PFSK-1 (cell line): ENCODE measurements around the gene CCSER1.

ENCODE experiments used
- FOXP2 ChIP-seq: optimal IDR thresholded peaks from 2 replicates; pipeline ENCODE3; 2011; ENCODE audit warnings: borderline replicate concordance, control low read depth, inconsistent platforms; ENCODE audit not compliant: insufficient read depth; ENCODE audit errors: extremely low read length, extremely low read depth
- POLR2AphosphoS5 ChIP-seq: IDR thresholded peaks from 2 replicates; pipeline ENCODE4 v1.6.1; 2012; ENCODE audit warnings: low read depth, mild to moderate bottlenecking, control low read depth, low read length, moderate library complexity
- SIN3A ChIP-seq: IDR thresholded peaks from 2 replicates; pipeline ENCODE4 v1.6.1; 2012; ENCODE audit warnings: mild to moderate bottlenecking, low read length, moderate library complexity, borderline replicate concordance; ENCODE audit not compliant: insufficient read depth
- TAF1 ChIP-seq: IDR thresholded peaks from 2 replicates; pipeline ENCODE4 v1.6.1; 2012; ENCODE audit warnings: low read length, control low read depth, borderline replicate concordance; ENCODE audit not compliant: insufficient read depth
- TF ChIP-seq, protein P1 (sequence below), 2 experiments: IDR thresholded peaks; 2 replicates each; pipeline versions ENCODE4 v1.6.1 to v1.8.0; 2011 to 2012; ENCODE audit warnings: low read depth in 2 of 2, low read length in 2 of 2, control low read depth in 1 of 2, inconsistent platforms in 1 of 2, mild to moderate bottlenecking in 1 of 2, moderate library complexity in 1 of 2; ENCODE audit not compliant: insufficient read depth in 1 of 2

The CCSER1 gene

DNA sequence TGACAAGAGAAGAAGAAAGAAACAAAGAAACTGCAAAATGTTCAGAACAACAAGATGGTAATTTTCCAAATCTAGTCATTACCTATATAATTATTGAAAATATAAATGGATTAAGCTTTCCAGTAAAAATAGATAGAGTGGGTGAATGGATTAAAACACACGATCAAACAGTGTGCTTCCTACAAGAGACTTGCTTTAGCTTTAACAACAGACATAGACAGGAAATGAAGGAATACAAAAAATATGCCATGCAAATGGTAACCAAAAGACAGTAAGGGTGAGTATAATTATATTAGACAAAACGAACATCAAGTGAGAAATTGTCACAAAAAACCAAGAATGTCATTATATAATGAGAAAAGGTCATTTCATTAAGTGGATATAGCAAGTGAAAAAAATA is 842.8 kb downstream of the CCSER1 start:
- TF ChIP-seq FOXP2 (no peak), TAF1 (no peak), SIN3A (no peak), POLR2AphosphoS5 (no peak)
- TF ChIP-seq, protein P1, sequence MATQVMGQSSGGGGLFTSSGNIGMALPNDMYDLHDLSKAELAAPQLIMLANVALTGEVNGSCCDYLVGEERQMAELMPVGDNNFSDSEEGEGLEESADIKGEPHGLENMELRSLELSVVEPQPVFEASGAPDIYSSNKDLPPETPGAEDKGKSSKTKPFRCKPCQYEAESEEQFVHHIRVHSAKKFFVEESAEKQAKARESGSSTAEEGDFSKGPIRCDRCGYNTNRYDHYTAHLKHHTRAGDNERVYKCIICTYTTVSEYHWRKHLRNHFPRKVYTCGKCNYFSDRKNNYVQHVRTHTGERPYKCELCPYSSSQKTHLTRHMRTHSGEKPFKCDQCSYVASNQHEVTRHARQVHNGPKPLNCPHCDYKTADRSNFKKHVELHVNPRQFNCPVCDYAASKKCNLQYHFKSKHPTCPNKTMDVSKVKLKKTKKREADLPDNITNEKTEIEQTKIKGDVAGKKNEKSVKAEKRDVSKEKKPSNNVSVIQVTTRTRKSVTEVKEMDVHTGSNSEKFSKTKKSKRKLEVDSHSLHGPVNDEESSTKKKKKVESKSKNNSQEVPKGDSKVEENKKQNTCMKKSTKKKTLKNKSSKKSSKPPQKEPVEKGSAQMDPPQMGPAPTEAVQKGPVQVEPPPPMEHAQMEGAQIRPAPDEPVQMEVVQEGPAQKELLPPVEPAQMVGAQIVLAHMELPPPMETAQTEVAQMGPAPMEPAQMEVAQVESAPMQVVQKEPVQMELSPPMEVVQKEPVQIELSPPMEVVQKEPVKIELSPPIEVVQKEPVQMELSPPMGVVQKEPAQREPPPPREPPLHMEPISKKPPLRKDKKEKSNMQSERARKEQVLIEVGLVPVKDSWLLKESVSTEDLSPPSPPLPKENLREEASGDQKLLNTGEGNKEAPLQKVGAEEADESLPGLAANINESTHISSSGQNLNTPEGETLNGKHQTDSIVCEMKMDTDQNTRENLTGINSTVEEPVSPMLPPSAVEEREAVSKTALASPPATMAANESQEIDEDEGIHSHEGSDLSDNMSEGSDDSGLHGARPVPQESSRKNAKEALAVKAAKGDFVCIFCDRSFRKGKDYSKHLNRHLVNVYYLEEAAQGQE (IDR thresholded peaks at IDR 0.05; ENCODE audit: insufficient read depth in 1 of 2, low read depth in 2 of 2, low read length in 2 of 2): no peak

DNA sequence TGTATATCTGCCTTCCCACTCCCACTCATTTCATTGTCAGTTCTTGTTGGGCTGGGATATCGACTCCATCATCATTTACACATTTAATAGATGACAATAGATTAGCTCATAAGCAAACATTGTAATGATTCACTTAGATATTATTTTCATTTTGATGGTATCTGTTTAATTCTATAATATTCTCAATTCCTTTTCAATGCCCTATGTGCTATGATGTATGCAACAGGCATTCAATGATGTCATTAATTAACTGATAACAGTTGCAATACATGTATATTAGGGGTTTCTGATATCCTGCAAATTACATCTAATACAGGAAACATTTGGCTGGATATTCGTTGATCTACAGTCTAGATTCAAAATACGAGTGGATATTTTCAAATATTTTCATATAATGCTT is 850.5 kb downstream of the CCSER1 start:
- no peak for TF ChIP-seq FOXP2
- TF ChIP-seq, protein P1 (IDR thresholded peaks at IDR 0.05; ENCODE audit: insufficient read depth in 1 of 2, low read depth in 2 of 2, low read length in 2 of 2): no peak

GRCh38 chr4:90979556-90979955 is 852.4 kb downstream of the CCSER1 start:
- TF ChIP-seq TAF1 (no peak), SIN3A (no peak), POLR2AphosphoS5 (no peak), FOXP2 (no peak)
- TF ChIP-seq, protein P1 (IDR thresholded peaks at IDR 0.05; ENCODE audit: insufficient read depth in 1 of 2, low read depth in 2 of 2, low read length in 2 of 2): no peak

DNA sequence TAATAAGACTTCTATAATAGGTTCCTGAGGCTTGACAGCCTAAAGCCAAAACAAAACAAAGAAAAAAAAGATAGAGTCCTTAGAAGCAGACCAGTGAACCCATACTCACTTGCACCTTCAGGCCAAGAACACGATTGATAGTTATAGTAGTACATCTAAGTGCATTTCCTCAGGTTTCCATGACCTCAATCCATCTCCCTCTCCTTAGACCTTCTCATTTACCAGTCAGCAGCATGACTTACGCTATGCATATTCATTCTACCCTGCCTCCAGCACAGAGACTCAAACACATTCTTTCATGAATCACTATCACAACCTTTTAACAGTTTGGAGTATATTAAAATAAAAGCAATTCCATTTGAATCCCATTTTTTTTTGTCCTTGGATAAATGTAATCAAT is 855.6 kb downstream of the CCSER1 start:
- TF ChIP-seq TAF1 (no peak), FOXP2 (no peak), SIN3A (no peak), POLR2AphosphoS5 (no peak)
- TF ChIP-seq, protein P1 (IDR thresholded peaks at IDR 0.05; ENCODE audit: insufficient read depth in 1 of 2, low read depth in 2 of 2, low read length in 2 of 2): no peak

GRCh38 chr4:90990284-90990683 is 863.1 kb downstream of the CCSER1 start:
- no peak for TF ChIP-seq FOXP2
- no peak for TF ChIP-seq SIN3A
- TF ChIP-seq, protein P1 (IDR thresholded peaks at IDR 0.05; ENCODE audit: insufficient read depth in 1 of 2, low read depth in 2 of 2, low read length in 2 of 2): no peak
- TF ChIP-seq TAF1: no peak
- no peak for TF ChIP-seq POLR2AphosphoS5
